Gastroesophageal sphincter (tissue), 3 donors: ENCODE measurements around the gene AREG.

ENCODE experiments used
- CTCF ChIP-seq, 4 experiments: fragments of 200-600 bp in 2 of 4; fragments of 450-650 bp in 2 of 4; sonication (generic) in 1 of 4; IDR thresholded peaks; one replicate each; pipeline ENCODE4 v1.5.1; 2017 to 2019; ENCODE audit warnings: antibody characterized with exemption in 4 of 4, mild to moderate bottlenecking in 2 of 4, moderate library complexity in 2 of 4
- EP300 ChIP-seq: sonication (generic); formaldehyde crosslinking; IDR thresholded peaks from one replicate; pipeline ENCODE4 v1.6.1; 2017; ENCODE audit warnings: antibody characterized with exemption, mild to moderate bottlenecking
- POLR2AphosphoS5 ChIP-seq: sonication (generic); formaldehyde crosslinking; IDR thresholded peaks from one replicate; pipeline ENCODE4 v1.6.1; 2017; ENCODE audit warnings: antibody characterized with exemption

- no peak for TF ChIP-seq EP300
- TF ChIP-seq CTCF (IDR thresholded peaks at IDR 0.05) = no peak
- TF ChIP-seq POLR2AphosphoS5 = peak; percentile 78
Observed at GRCh38 chr4:74473155-74473811, 28.3 kb downstream of the AREG start.
